GM21576 (cell line): ENCODE results near the gene AGBL5.
"Not testable (repeated sequence)": the region's sequence is repeated elsewhere in the genome, so short reads cannot be mapped to it uniquely, and the experiment has no call there.

Experiments
- ATAC-seq: cut with Tn5 transposase; IDR thresholded peaks from one replicate; pipeline ENCODE4 v1.9.1; 2021; ENCODE audit warnings: mild to moderate bottlenecking, moderate library complexity; ENCODE audit not compliant: unreplicated experiment

AGBL5 gene

DNA sequence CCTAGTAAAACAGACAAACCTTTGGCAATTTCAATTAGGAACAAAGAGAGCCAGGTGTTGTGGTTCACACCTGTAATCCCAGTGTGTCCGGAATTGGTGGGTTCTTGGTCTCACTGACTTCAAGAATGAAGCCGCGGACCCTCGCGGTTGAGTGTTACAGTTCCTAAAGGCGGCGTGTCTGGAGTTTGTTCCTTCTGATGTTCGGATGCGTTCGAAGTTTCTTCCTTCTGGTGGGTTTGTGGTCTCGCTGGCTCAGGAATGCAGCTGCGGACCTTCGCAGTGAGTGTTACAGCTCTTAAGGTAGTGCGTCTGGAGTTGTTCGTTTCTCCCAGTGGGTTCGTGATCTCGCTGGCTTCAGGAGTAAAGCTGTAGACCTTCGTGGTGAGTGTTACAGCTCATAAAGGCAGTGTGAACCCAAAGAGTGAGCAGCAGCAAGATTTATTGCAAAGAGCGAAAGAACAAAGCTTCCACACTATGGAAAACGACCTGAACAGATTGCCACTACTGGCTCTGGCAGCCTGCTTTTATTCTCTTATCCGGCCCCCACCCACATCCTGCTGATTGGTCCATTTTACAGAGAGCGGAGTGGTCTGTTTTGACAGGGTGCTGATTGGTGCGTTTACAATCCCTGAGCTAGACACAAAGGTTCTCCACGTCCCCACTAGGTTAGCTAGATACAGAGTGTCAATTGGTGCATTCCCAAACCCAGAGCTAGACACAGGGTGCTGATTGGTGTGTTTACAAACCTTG lies 59.3 kb downstream of the AGBL5 start:
- not testable (repeated sequence) for ATAC-seq

DNA sequence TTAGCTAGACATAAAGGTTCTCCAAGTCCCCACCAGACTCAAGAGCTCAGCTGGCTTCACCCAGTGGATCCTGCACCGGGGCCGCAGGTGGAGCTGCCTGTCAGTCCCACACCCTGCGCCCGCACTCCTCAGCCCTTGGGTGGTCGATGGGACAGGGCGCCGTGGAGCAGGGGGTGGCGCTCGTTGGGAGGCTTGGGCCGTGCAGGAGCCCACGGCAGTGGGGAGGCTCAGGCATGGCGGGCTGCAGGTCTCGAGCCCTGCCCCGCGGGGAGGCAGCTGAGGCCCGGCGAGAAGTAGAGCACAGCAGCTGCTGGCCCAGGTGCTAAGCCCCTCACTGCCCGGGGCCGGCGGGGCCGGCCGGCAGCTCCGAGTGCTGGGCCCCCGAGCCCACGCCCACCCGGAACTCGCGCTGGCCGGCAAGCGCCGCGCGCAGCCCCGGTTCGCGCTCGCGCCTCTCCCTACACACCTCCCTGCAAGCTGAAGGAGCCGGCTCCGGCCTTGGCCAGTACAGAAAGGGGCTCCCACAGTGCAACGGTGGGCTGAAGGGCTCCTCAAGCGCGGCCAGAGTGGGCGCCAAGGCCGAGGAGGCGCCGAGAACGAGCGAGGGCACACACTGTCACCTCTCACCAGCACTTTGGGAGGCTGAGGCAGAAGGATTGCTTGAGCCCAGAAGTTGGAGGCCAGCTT lies 60.1 kb downstream of the AGBL5 start:
- ATAC-seq: not testable (repeated sequence)

DNA sequence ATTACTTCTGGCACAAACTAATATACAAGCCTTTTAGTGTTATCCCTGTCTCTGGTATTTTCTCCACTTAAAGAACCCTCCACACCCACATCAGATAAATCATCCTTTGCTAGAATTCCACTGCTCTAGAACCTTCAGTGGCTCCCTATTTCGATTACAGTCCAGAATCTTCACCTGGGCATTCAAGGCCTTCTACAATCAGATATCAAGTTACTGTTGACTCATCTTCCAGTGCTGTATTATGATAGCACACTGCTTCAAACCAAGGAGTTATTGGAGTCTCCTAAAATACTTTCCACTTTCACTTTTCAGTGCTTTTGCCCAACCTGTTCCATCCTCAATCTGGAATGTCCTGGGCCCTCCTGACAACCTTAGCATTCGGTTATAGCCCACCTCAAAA lies 64.1 kb downstream of the AGBL5 start:
- ATAC-seq: no peak

DNA sequence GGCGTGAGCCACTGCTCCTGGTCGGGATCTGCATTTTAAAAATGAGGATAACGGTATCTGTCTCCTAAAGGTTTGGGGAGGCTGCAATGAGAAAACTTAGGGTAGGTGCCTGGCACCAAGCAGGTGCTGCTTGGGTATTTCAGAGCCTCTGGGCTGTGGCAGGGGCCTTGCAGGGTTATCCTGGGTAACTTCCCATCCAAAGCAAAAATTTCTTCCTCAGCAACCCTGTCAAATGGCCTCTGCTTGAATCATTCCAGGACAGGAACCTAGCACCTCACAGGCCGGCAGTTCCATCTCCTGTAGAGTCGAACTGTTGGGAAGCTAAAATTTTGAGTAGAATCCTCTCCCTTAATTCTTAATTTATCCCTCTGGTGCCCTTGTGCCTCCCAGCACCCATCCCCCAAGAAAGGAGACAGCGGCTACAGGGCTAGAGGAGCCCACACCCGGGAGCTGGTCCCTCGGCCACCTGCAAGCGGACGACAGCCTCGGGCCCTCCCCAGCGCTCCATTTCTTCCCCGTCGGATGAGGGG lies 66.6 kb downstream of the AGBL5 start:
- no peak for ATAC-seq

DNA sequence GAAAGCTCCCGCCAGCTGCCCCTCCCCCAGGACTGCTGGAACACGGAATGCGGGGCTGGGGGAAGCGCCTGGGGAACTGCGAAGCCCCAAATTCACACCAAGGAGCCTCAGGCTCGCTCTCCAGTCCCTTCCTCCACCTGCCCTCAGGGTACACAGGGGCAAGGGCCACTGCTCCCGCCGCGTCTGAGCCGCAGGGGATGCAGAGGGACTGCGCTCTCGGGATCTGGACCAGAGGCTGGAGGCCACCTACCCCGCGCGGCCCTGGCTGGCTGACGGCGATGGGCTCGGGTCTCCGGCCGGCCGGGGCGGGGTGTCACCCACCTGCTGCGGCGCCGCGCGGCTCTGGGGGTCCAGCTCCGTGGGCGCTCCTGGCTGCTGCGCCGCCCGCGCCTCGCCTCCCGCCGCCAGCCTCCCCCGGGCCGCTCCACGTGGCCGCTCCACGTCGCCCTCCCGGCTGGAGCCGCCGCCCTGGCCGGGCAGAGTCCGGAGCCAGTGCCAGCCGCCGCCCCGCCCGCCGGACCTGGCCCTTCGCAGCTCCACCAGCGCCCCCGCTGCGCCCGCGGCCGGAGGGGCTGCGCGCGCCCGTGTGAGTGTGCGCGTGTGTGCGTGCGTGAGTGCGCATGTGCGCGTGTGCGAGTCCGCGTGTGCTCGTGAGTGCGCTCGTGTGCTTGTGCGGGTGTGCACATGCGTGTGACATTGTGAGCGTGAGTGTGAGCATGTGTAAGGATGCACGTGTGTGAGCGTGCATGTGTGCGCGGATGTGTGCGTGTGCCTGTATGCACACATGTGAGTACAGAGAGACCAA lies 67.3 kb downstream of the AGBL5 start, which contains the start of gene CGREF1:
CGREF1 (minus strand) TSS at position 604 of the 805 bp plus-strand sequence. CDS start 14,762 bp downstream, outside the sequence.
- ATAC-seq: no peak

DNA sequence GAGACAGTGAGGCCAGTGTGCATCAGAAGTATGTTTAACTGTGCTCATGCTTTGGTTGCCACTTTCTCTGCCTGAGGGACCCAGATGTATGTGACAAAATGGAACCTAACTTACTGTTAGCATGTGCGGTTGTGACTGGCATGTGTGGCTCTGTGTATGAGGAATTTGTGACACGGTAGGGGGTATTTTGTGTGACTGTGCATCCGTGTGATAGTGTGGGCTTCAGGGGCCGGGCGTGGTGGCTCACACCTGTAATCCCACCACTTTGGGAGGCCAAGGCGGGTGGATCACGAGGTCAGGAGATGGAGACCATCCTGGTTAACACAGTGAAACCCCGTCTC lies 67.8 kb downstream of the AGBL5 start:
- not testable (repeated sequence) for ATAC-seq
